GM12872 (cell line): Measurements from ENCODE around the gene SREK1IP1.

Experiments
- TF ChIP-seq, protein P1 (sequence below): IDR thresholded peaks from 3 replicates; pipeline ENCODE4 v1.5.1; 2011; ENCODE audit warnings: low read depth, mild to moderate bottlenecking, low read length, moderate library complexity; ENCODE audit not compliant: insufficient read depth

Gene SREK1IP1

DNA sequence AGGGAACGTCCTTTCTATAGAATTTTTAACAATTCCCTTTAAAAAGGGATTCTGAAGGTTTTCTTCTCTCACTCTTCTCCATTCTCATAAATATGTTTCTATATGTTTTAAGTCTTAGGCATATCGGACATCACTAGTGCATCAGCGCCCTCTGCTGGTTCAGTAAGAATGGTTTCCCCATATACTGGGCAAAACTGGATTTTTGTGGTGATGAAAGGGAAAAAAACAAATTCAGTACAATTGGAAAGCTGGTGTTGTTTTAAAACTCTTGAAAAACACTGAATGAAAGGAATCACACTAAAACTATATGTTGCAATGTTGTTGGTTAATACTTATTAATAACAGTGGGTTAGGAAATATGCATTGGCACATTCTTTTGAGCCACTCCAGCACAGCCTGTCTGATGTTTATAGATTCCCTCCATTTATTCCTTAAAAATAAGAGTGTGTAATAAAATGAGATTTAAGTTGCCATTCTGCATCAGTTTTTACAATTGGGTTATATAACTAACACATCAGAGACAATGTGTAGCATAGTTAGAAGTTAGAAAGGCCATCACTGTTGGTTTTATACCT is 16.0 kb upstream of the SREK1IP1 start:
- TF ChIP-seq, protein P1, sequence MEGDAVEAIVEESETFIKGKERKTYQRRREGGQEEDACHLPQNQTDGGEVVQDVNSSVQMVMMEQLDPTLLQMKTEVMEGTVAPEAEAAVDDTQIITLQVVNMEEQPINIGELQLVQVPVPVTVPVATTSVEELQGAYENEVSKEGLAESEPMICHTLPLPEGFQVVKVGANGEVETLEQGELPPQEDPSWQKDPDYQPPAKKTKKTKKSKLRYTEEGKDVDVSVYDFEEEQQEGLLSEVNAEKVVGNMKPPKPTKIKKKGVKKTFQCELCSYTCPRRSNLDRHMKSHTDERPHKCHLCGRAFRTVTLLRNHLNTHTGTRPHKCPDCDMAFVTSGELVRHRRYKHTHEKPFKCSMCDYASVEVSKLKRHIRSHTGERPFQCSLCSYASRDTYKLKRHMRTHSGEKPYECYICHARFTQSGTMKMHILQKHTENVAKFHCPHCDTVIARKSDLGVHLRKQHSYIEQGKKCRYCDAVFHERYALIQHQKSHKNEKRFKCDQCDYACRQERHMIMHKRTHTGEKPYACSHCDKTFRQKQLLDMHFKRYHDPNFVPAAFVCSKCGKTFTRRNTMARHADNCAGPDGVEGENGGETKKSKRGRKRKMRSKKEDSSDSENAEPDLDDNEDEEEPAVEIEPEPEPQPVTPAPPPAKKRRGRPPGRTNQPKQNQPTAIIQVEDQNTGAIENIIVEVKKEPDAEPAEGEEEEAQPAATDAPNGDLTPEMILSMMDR, result peak; percentile 69

DNA sequence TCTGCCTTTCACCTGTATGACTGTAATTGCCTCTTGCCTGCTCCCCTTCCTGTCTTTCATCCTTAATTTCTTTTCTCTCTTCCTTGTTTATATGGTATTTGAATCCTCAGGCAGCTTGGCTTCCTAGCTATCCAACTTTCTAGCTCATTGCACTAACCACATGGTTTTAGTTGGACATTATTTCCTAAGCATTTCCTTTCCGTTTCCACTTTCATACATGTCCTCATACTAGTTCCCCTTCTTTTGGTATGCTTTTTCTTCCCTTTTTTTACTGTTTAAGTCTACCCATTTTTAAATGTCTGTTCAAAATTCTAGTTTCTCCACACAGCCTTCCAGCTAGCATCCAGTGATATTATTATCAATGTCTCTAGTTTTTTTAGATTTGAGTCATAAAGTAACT is 6.8 kb upstream of the SREK1IP1 start:
- TF ChIP-seq, protein P1, result no peak

DNA sequence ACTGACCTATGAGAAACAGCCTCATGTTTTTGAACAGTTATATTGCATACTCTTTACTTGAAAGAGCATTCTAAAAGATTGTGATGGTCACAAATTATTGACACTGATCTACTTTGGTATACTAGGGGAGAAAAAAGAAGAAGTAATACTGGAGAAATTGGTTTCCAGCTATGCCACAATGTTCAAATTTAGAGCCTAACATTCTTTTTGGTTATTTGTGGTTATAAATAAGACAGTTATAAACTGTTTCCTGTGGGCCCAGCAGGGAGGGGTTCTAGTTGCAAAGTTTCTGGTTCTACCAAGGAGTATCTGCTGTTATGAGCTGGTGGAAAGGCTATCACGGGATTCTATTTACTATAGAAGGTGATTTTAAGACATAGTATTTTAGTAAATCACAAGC is 5.0 kb upstream of the SREK1IP1 start:
- TF ChIP-seq, protein P1, result no peak

DNA sequence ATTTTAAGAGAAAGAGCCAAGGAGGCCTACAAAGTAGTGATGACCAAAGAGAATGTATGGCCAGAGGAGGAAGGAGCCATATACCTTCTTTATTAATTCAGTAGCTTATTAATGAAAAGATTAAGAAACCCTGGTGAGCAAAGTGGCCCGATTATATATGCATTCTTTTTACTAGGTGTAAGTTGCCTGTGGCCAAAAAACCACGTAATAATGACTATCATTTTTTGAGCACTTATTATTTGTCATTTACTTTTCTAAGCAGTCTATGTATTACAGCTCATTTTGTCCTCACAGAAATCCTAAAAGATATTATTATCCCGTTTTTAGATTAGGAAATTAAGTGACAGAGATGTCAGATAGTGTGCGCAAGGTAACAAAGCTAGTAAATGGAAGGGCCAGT is 3.2 kb upstream of the SREK1IP1 start:
- TF ChIP-seq, protein P1, result no peak

DNA sequence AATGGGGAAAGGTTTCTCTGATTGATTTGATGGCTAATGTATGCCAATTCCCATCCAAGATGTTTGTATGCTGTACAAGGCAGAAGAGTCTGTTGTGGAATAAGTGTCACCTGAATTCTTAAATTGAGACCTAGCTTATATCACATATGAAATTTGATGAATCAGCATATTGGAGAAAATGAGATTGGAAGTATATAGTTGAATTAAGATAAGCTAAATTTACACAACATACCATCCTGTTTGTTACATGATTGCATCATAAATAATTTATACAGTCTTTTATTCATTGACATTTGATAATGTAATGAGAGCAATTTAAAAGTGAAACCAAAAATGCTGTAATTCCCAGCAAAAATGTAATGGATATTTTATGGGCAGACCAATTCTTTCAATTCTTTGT is 1.4 kb upstream of the SREK1IP1 start:
- TF ChIP-seq, protein P1, result no peak

DNA sequence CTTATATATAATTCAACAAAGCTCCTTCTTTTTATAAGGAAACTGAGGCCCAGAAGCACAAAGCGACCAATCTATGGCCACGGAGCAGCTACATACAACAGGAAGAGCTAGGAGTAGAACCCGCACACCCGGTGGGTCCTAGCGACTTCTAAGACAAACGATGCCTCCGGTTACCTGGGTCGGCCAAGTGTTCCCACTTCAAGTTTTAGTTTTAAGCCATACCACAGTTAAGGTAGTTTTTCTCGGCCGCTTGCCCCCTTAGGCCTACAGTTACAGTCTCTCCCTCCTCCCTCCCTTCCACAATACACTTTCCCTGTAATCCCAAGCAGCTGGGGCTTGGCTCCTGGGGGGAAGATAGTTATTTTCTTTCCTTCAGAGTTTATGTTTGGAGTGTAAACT is 533 bp downstream of the SREK1IP1 start:
- TF ChIP-seq, protein P1, result no peak

DNA sequence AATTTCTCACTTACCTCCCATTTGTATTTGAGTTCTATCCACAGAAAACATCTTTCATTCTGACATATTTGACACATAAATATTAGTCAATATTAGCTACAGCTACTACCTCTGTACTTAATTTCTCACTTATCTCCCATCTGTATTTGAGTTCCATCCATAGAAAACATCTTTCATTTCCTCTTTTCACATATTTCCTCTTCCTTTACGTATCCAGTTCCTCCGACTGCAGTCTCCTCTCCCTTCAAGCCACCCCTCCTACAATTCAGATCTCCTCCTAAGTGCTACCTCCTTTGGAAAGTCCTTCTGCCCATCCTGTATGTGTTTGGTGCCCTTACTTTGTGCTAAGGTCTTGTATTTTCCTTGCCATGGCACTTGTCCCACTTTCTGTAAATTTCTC is 1.6 kb downstream of the SREK1IP1 start:
- TF ChIP-seq, protein P1, result no peak
